GM23338 (cell line): ENCODE measurements around the gene NAMPT.

Experiments
- CTCF ChIP-seq, 2 experiments: fragments of 200-600 bp in 1 of 2; sonication (generic) in 1 of 2; conservative IDR thresholded peaks; 2 replicates each; pipeline versions ENCODE4 v1.5.1 to v1.6.1; 2016 to 2017; ENCODE audit warnings: antibody characterized with exemption in 2 of 2, low read depth in 2 of 2, mild to moderate bottlenecking in 2 of 2, moderate library complexity in 1 of 2
- EZH2 ChIP-seq: fragments of 200-600 bp; sonication (generic); IDR thresholded peaks from one replicate; pipeline ENCODE4 v1.8.0; 2017; ENCODE audit warnings: antibody characterized with exemption, mild to moderate bottlenecking, low read depth; ENCODE audit not compliant: unreplicated experiment
- EZH2phosphoT487 ChIP-seq: fragments of 200-600 bp; sonication (generic); IDR thresholded peaks from one replicate; pipeline ENCODE4 v1.8.1; 2018; ENCODE audit warnings: antibody characterized with exemption; ENCODE audit not compliant: unreplicated experiment
- POLR2AphosphoS5 ChIP-seq: IDR thresholded peaks from 2 replicates; pipeline ENCODE4 v1.6.1; 2016; ENCODE audit warnings: antibody characterized with exemption, low read depth
- ZNF114 ChIP-seq: fragments of 250-450 bp; sonication (Bioruptor Pico); IDR thresholded peaks from 2 replicates; pipeline ENCODE4 v1.5.0; 2020; ENCODE audit warnings: mild to moderate bottlenecking, moderate library complexity

GRCh38 chr7:106265133-106265532 lies 19.6 kb downstream of the NAMPT start:
- no peak for TF ChIP-seq CTCF (conservative IDR thresholded peaks at IDR 0.05; ENCODE audit: low read depth in 2 of 2)
- no peak for TF ChIP-seq POLR2AphosphoS5
- no peak for TF ChIP-seq EZH2phosphoT487
- TF ChIP-seq ZNF114 (CRISPR knock-in tag), result no peak
- no peak for TF ChIP-seq EZH2
